ENCODE measurements around the gene MYL3. TPM values are rescaled to one million over a fixed set of nuclear protein-coding genes. Genes with fewer than 3 reads are reported as not detected.
A peak's percentile ranks its signal among the peaks of the same experiment; 100 is the strongest.

Gene MYL3
- total and polyA plus RNA-seq, 2 of the 4 experiments (the other 2 are of a cell fraction), result 0.09 TPM; not detected in 1

- Histone ChIP-seq H3K4me3 (ENCODE audit: insufficient read depth, low read depth, low read length) (peak overlapping the region; percentile 51), H3K18ac (ENCODE audit: low read depth, low read length) (no peak overlapping the region), H3K27ac (ENCODE audit: insufficient read depth, low read length) (no peak overlapping the region), H3K9me1 (ENCODE audit: insufficient read depth, low read length) (no peaks in the 10 kb centered on the region), H3K79me1 (ENCODE audit: low read depth in 1 of 2, low read length in 2 of 2) (no peaks in the 10 kb centered on the region), H2BK20ac (ENCODE audit: low read depth, low read length) (no peak overlapping the region), H2AK5ac (ENCODE audit: low read depth, low read length) (no peak overlapping the region), H3K4me1 (ENCODE audit: control insufficient read depth, insufficient read depth, low read length) (no peaks in the 10 kb centered on the region), H3K36me3 (ENCODE audit: control insufficient read depth, insufficient read depth, low read length) (no peaks in the 10 kb centered on the region), H3K56ac (ENCODE audit: extremely low read depth, insufficient read depth, low read length) (no peak overlapping the region), H2BK5ac (ENCODE audit: low read depth, low read length, poor library complexity, severe bottlenecking) (no peak overlapping the region), H3K4ac (ENCODE audit: low read depth, low read length) (no peak overlapping the region), H2AFZ (replicated peaks; ENCODE audit: low read length, poor library complexity) (peak overlapping the region; percentile 66), H3K9me3 (ENCODE audit: control insufficient read depth, insufficient read depth, low read length) (no peaks in the 10 kb centered on the region), H3K9ac (ENCODE audit: low read depth, low read length) (peak overlapping the region; percentile 40; the same call in 1 of the 2 replicates), H3K27me3 (ENCODE audit: control insufficient read depth, insufficient read depth, low read length) (peaks cover 62% of the 10 kb centered on the region), H2BK120ac (ENCODE audit: low read depth, low read length) (no peak overlapping the region), H3K23ac (ENCODE audit: low read depth, low read length) (no peak overlapping the region), H4K5ac (ENCODE audit: low read depth, low read length) (no peak overlapping the region), H3K4me2 (ENCODE audit: low read depth, low read length) (peak overlapping the region; percentile 88), H4K8ac (ENCODE audit: low read depth in 2 of 2, low read length in 2 of 2) (no peak overlapping the region), H4K91ac (ENCODE audit: insufficient read depth, low read depth, low read length) (no peak overlapping the region), H2BK15ac (ENCODE audit: low read depth, low read length) (no peak overlapping the region), H2AK9ac (replicated peaks; ENCODE audit: low read depth, low read length, poor library complexity) (peak overlapping the region; percentile 77), H3K14ac (replicated peaks; ENCODE audit: low read depth, low read length) (no peak overlapping the region), H4K20me1 (ENCODE audit: insufficient read depth, low read length) (no peaks in the 10 kb centered on the region)
- BruUV-seq (replicated peaks), result no TSS peak
- 1% methylated on average over 34 of the region's 72 CpGs; no CpG with 5 or more reads in 1 of the 2 experiments for WGBS, 2 experiments (ENCODE audit: extremely low coverage in 2 of 2, insufficient read length in 1 of 2)
- in situ Hi-C loops (cut with MboI; ENCODE audit: low sequenced_read_pairs), result loop anchor here (25.0 kb wide), 1 partner anchor 395 kb away; the partner anchor contains the start of gene RTP3
- TF ChIP-seq USF2 (IDR thresholded peaks at IDR 0.05; ENCODE audit: low read depth, low read length), result no peak
- no peak for TF ChIP-seq MAZ (IDR thresholded peaks at IDR 0.05; ENCODE audit: borderline replicate concordance, low read depth, low read length)
- no peak for TF ChIP-seq MAFK (IDR thresholded peaks at IDR 0.05; ENCODE audit: low read depth, low read length)
- intact Hi-C loops (cut with micrococcal nuclease), result loop anchor here (1.0 kb wide), 1 partner anchor 28 kb away; no protein-coding TSS in a partner anchor
- dilution Hi-C loops (cut with HindIII; ENCODE audit: low sequenced_read_pairs, unreplicated experiment), result no loop called here
- DNase-seq (no peak), ATAC-seq (ENCODE audit: low read depth) (peak; percentile 49)
- POLR2A ChIA-PET (ENCODE audit: unreplicated experiment), result interaction anchor here (0.6 to 1.0 kb wide), 2 partner anchors 12 to 262 kb away, joined by 3 read pairs; no protein-coding TSS in a partner anchor
- CTCF ChIA-PET, result interaction anchor here (1.0 kb wide), 1 partner anchor 9 kb away, joined by 6 read pairs; no protein-coding TSS in a partner anchor
Measured at GRCh38 chr3:46882377-46883053, 19.3 kb upstream of the MYL3 start.
